Measurements from ENCODE around the gene CELF4.

CELF4 gene

DNA sequence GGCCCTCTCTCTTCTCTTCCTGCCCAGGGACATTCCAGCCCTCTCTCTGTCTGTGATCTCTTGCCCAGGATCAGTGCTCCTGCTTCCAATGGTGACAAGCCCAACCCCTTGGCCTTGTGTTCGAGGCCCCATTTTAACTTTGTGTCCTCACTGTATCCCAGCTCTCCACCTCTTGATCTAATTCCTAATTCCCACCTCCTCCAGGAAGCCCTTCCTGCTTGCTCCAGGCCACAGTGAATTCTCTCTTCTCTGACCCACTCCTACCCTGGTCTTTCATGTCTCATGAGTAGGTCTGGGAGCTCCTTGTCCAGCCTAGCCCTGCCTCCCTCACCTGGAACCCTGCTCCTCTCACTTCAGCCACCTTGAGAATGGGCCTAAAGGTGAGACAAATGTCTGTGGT lies 249.1 kb downstream of the CELF4 start:
- no peak for DNase-seq (ENCODE audit: low read depth)

DNA sequence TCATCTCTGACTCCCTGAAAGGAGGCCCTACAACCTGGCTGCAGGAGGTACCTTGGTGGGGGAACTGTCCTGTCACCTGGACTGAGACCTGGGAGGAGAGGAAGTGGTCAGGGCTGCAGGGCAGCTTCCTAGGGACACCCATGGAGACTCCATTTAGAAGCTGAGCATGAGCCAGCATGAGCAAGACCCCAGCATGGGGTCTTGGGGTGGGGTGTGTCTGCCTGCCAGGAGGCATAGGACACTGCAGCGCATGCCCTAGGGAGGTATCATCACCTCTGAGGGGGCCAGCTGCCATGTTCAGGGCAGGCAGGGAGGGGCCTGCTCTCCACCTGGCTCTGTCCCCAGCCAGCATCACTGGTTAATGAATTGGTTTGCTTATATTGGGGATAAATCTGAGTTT lies 249.7 kb downstream of the CELF4 start:
- no peak for DNase-seq (ENCODE audit: low read depth)

DNA sequence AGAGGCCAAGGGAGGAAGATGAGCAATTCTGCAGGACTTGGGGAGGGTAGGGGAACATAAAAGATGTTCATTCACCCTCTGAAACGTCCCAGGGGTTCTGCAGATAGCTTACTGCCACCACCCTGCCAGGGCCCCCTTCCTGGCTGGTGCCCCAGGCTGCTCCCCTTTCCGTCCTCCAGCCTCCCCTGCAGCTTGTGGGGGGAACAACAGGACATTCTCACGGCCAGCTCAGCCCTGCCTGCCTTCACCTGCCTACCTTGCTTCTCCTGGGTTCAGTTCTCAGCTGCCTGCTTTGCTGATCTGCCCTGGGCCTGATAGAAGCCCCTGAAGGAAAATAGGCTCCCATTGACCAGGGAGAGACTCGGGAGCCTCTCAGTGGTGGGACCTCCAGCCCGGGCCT lies 251.1 kb downstream of the CELF4 start:
- DNase-seq (ENCODE audit: low read depth), result no peak

DNA sequence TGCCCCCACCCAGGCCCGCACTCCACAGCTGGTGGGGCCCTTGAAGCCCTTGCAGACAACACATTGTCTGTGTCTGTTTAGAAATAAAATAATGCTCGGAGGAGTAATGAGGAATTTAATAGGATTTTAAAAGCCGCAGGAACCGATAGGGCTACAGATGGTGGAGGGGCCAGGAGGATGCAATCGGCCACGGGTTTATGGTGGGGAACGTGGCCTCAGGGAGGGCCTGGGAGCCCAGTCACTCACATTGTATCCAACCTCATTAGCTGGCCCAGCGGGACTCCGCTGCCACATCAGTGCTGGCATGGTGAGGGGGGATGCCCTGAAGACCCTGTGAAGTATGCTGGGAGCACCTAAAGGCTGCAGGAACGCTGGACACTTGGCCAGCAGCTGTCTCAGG lies 252.0 kb downstream of the CELF4 start:
- DNase-seq (ENCODE audit: low read depth), result no peak

DNA sequence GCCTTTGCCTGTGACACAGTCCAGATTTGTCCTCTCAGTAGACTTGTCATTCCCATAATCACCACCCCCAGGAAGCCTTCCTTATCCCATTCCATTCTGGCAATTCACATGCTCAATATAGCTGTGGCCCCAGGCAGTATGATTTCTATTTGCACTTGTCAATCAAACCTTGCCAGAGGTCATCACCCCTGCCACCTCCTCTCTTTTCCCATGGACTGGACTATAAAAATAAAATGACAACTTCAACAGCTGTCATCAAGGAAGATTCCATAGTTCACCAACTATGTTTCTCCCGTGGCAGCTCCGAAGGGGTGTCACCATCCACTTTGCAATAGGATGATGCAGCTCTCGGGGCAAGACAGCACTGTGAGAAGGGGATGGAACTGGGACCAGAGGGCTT lies 255.7 kb downstream of the CELF4 start:
- no peak for DNase-seq (ENCODE audit: low read depth)

DNA sequence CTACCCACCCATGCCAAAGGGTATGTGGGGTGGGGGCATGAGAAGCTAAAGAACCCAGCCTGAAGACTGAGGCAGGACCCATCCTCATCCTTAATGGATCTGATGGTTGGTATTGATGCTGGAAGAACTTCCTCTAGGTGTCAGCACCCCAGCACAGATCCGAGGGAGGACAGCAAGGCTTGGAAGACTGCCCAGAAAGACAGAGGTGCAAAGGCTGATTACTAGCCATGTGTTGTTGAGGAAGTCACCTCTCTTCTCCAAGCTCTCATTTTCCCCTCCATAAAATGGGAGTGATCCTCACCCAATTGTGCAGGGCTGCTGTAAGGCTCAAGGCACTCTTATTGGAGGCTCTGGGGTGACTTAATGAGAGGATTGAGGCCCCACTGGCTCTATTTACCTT lies 256.5 kb downstream of the CELF4 start:
- DNase-seq (ENCODE audit: low read depth), result no peak

DNA sequence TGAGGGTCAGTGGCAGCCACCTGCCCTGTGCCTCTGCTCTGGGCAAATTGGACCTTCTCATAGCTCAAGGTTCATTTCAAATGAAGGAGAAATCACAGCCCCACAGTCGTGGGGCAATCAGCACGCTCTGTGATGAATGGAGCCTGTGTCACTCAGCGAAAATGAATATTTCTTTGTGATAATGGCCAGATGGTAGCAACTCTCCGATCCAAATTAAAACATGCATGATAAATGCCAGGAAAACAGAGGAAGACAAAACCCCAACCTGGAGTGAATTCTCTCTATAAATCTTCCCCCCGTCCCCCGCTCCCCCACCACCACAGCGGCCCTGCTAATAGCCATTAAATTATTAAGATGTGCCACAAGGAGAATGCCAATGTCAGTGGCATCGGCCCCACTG lies 258.4 kb downstream of the CELF4 start:
- DNase-seq (ENCODE audit: low read depth), result no peak

DNA sequence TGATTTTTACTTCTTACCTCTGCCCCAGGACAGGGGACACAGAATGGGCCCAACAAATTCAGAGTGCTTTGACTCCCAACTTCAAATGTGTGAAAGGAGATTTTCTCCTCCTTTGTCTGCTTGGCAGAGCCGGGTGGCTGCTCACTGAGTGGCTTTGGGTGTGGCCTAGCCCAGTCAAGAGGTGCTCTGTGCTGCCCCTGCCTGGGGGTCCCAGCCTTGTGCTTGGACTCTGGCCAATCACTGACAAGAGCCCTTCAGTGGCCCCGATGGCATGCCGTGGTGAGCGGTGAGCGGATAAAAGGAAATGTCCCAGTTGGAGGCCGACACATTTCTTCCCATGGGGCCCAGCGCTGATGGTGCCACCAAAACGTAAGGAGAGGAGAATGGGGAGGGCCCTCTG lies 259.2 kb downstream of the CELF4 start:
- no peak for DNase-seq (ENCODE audit: low read depth)

DNA sequence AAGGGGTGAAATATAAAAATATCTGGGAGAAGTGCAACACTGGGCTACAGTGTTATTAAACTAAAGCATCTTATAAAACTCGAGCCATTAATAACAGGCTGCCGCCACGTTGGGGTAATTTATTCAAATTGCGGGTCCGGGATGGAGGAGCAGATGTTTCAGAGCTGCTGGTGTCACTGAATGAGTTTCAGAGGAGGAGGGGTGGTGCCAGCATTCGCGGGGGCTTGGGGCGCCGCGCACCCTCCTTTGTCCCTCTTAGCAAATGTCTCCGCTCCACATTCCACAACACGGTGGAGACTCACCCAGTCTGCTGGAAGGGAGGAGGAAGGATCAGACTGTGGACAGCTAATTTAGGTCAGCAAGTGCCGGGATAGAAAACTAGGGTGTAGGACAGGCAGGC lies 260.5 kb downstream of the CELF4 start:
- no peak for DNase-seq (ENCODE audit: low read depth)

DNA sequence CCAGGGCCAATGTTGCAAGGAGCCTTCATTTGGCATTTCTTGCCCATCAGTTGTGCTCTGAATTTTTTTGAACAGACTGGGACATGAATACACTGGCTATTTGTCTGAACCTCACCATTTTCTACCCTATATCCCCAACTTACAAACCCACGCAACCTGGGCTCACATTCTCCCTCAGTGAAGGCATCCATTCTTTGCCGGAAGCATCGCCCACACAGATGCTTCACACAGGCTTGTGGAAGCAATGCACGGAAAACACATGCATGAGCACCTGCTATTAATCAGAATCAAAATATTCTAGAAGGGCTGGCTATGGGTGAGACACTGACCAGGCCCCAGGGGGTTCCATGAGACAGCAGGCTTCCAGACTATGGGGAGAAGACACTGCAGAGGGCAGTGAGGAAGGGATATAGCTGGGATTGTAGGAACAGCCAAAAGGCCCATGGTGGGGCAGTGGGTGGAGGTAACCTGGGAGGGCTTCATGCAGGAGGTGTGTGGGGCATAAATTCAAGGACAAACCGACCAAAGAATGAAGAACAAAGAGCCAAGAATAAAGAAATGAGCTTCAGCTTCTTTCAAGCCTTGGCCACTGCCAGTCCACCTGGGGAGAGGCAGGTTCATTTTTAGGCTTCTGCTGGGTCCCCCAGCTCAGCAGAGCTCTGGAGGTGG lies 261.5 kb downstream of the CELF4 start:
- no peak for DNase-seq (ENCODE audit: low read depth)

DNA sequence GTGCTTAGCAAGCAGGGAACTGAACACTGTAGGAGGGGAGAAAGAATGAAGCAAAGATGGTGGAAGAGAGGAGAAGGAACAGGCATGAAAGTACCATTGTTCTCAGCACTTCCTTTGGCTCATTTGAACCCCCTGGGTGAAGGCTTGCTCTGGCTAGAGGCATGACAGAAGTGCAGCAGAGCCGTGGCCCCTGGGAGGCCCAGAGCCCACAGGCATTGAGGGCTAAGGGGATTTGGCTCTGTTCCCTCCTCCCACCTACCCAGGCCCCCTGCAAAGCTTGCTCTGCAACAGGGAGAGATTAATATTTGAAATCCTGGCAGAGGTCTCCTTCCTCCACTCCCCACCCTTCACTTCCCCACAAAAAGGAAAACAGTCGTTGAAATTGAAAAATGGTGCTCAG lies 262.6 kb downstream of the CELF4 start:
- no peak for DNase-seq (ENCODE audit: low read depth)

DNA sequence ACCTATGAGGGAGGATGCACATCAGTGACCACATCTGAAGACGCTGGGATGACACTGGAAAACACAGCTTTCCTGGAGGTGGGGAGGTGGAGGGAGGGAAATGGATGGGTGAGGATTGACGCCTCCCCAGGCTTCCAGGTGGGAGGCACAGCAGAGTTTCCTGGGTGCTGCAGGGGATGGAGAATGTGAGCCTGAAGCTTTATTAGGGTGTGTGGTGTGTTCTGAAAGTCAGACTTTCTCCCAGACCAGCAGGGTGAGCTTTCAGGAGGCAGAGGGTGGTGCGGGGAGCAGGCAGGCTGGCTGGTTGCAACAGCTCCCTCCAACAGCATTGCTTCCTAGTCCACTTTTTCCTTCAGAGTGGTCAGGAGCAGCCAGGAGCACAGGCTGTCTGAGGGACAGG lies 263.1 kb downstream of the CELF4 start:
- no peak for DNase-seq (ENCODE audit: low read depth)

DNA sequence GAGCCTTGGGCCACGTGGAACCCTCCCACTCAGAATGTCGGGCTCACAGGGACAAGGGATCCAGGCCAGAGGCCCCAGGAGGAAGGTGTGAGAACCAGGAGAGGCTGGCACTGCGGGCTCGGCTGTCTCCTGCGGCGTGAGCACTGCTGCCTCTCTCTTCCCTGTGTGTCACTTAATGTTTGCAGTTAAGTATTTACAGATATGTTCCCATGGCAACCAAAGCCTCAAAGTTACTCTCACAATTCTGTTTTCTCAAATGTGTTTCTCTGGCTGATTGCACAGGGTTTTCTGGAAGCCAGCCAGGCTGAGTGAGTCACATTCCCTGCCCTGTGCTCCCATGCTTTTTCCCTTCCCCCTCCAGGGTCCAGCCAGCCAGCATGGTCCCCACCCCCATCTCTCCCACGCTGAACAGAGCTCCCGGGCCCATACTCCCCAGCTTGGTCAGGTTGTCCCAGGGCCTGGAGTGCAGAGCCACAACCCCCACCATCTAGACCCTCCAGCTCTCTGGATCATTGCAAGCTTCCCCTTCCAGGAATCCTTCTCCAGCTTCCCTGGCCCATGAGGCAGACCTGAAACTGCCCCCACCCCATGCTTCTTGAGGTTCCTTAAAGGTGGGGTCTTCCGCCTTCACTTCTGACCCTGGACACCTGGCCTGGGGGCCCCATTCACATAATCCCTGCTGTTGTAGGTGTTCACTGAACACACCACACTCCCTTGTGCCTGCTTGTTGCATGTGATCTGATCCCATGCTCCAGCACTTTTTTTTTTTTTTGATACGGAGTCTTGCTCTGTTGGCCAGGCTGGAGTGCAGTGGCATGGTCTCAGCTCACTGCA lies 265.9 kb downstream of the CELF4 start:
- DNase-seq (ENCODE audit: low read depth), result no peak

DNA sequence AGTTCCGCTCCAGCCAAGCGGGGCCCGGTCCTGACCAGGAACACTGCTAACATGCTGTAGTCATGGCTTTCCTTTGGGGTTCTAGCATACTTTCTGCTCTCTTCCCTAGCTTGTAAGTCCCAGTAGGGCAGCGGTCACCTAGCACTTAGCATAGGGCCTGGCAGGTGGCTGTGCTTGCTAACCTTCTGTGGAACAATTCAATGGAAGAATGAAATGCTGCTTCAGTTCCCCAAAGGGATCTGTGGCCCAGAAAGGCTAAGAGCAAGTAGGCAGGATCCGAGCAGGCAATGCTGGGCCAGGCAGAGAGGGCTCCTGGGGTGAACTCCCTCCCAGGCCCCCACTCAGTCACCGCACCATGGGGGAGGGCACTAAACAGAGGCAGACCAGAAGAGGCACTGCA lies 266.8 kb downstream of the CELF4 start:
- no peak for DNase-seq (ENCODE audit: low read depth)

DNA sequence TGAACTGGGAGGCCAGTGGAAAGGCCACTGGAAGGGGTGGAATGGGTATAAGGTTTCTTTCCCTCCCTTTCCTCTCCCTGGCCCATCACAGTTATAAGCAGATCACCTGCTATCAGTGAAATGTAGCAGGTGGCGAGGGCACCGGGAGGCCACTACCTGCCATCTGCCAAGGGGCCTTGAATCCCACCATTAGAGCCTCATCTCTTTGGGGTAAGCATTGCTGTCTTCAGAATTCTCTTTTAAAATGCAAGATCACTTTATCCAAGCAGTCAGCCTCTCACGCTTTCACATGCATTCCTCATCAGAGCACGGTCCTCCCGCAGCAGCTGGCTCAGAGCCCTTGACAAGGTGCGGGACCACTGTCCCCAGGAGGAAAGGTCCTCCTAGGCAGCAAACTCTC lies 268.5 kb downstream of the CELF4 start:
- no peak for DNase-seq (ENCODE audit: low read depth)

DNA sequence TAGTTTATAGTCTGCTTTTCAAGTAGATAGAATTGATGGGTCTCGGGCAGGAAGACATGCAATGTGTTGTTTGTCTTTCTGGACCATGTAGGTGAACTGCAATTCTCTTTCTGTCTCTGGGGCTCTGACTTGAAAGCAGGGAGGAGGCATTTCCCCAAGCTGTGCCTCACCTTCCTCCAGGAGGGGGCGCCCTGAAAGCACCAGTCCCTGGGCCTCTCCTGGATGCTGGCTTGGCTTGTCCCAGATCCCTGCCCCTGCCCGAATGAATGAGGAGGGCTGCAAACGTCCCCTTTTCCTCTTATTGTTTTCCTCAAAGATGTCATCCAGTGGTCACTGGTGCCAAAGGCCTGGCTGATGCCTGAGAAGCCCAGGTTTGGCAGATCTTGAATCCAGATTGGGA lies 270.6 kb downstream of the CELF4 start:
- DNase-seq (ENCODE audit: low read depth), result no peak

DNA sequence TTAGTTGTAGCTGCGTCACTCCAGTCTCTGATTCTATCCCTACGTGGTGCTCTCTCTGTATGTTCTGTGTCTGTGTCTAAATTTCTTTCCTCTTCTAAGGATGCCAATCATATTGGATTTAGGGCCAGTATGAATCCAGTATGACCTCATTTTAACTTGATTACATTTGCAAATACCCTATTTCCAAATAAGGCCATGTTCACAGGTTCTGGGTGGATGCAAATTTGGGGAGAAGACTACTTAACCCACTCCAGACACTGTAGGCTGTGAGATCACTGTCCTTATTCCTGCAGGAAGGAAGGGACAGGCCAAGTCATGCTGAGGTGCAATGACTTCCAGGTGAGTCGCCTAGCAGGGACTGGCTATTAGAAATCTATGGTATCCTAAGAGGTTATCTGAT lies 272.2 kb downstream of the CELF4 start:
- no peak for DNase-seq (ENCODE audit: low read depth)

DNA sequence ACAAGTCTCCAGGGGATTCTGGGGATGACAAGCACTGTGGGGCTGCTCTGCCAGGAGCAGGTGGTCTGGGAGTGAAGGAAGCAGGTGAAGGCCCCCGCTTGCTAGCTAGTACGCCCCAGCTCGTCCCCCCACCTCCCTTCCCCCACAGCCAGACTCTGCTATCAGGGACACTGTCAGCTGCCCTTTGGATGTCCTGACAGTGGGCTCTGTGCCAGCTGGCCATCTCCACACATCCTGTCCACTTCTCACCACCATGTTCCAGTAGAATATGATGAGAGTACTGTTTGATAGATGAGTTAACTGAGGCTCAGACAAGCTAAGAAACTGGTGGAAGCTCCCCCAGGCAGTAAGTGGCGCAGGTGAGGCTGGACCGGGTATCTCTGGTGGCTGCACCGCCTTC lies 276.2 kb downstream of the CELF4 start:
- no peak for DNase-seq (ENCODE audit: low read depth)

DNA sequence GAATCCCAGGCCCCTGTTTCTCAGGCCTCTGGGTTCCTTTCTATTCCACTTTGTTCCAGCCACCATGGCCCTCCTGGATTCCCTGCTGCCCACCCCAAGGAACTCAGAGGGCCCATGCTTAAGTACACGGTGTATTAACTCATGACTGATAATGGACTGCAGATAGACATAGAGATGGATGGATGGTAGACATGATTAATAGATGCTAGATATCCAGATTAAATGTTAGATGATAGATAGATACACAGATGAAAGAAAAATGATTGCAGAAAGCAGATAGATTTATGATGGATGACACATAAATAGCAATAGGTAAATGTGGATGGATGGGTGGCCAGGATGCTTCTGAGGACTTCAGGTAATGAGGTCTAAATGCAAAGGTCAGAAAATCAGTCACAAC lies 278.0 kb downstream of the CELF4 start:
- no peak for DNase-seq (ENCODE audit: low read depth)

DNA sequence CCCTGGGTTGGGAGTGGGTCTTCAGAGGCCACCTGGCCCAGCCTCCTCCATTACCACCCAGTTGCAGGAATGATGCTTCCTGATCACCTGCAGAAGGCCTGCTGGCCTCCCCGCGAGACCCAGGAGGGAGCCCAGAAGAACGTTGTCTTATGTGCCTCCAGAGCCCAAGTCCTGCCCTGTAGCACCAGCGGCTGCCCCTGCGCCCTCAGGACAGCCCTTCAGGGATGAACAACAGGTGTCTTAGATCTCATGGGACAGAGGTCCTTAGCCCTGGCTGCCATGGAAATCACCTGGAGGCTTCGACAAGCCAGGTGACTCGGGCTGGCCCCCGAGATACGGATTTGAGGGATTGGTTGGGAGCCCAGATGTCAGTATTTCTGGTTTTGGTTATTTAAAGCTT lies 278.8 kb downstream of the CELF4 start:
- DNase-seq (ENCODE audit: low read depth), result no peak

DNA sequence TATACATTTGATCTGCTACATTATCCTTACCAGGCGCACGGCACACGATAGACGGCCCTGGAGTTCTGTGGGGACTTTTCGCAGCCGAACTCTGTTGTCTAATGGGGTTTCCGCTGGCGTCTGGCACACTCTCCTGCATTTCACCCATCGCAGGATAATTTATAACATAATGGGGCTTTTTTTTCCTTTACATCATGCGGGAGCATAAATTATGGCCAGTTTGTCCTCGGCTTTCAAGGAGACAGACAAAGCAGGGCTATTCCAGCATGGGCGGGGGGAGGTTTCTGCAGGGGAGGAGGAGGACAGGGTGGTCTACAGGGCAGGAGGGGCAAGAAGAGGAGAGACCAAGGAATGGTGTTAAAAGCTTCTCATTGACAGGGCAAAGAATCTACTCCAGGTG lies 279.8 kb downstream of the CELF4 start:
- DNase-seq (ENCODE audit: low read depth), result no peak

DNA sequence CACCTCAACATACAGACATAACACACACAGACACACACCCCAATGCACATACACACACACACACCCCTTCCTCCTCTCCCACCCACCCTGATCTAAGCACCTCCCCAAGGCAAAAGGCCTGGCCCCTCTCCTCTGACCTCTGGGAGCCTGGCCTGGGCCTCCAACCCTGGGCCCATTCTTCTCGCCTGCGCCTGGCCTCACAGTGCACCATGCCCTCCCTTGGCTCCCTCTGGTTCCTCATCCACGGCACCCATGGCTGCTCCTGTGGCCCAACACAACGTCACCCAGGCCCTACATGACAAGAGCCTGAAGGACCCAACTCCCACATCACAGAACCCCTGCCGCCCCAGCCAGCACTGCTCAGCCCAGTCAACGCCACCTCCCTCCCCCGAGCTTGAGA lies 281.3 kb downstream of the CELF4 start:
- DNase-seq (ENCODE audit: low read depth), result no peak

DNA sequence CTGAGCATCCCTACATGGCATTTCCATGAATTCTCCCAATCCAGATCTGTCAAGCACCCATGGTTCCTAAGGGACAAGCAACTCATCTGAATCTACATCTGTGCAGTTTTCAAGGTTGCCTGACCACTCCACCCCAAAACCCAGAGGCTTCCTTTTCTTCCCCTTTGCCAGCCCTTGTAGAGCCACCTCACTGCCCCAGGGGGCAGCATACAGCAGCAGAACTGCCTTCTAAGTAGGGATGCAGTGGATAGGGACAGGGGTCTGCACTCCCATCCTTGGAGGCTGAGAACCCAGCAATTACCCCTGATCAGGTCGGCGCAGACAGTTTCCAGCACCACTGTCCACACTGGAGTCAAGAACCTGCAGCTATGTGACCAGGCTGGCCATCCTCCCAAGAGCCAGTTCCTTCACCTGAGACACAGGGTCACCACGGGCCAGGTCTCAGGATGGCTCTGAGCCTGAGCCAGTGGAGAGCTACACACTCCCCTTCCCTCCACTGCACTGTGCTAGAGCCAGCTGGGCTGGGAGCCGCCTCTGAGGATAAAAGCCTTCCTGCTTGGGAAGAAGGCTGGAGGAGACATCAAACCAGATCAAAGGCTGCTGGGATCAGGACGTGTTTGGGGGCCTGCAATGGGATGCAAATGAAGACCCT lies 283.1 kb downstream of the CELF4 start:
- DNase-seq (ENCODE audit: low read depth), result no peak
